Mesenchymal stem cell (in vitro differentiated cells and primary cell): Measurements from ENCODE around the gene KIF5A.

Experiments
- DNase-seq: peaks from one replicate; pipeline ENCODE4 v3.0.0-alpha.2; 2013
- H2AFZ ChIP-seq: one replicate; pipeline ENCODE4 v1.6.1; 2013; ENCODE audit warnings: low read depth, mild to moderate bottlenecking, control low read depth, inconsistent platforms, low read length, moderate library complexity
- H2AK5ac ChIP-seq: 2 replicates; pipeline ENCODE4 v1.6.1; 2013; ENCODE audit warnings: low read length, moderate library complexity, mild to moderate bottlenecking, inconsistent platforms; ENCODE audit not compliant: severe bottlenecking
- H2BK120ac ChIP-seq: one replicate; pipeline ENCODE4 v1.6.1; 2013; ENCODE audit warnings: low read depth, mild to moderate bottlenecking, inconsistent platforms, low read length, moderate library complexity
- H2BK12ac ChIP-seq, 2 experiments: one replicate each; pipeline ENCODE4 v1.6.1; 2013; ENCODE audit warnings: inconsistent platforms in 2 of 2, low read length in 2 of 2, mild to moderate bottlenecking in 2 of 2, moderate library complexity in 2 of 2, control low read depth in 1 of 2
- H2BK15ac ChIP-seq: one replicate; pipeline ENCODE4 v1.6.1; 2013; ENCODE audit warnings: mild to moderate bottlenecking, low read depth, inconsistent platforms; ENCODE audit not compliant: poor library complexity, severe bottlenecking
- H2BK5ac ChIP-seq: 2 replicates; pipeline ENCODE4 v1.6.1; 2013; ENCODE audit warnings: low read depth, mild to moderate bottlenecking, low read length, control low read depth, inconsistent platforms; ENCODE audit not compliant: poor library complexity, severe bottlenecking
- H3K14ac ChIP-seq, 2 experiments: one replicate each; pipeline ENCODE4 v1.6.1; 2013; ENCODE audit warnings: inconsistent platforms in 2 of 2, low read length in 2 of 2, control low read depth in 1 of 2, mild to moderate bottlenecking in 1 of 2, moderate library complexity in 1 of 2
- H3K18ac ChIP-seq, 2 experiments: one replicate each; pipeline ENCODE4 v1.6.1; 2013; ENCODE audit warnings: inconsistent platforms in 2 of 2, low read length in 2 of 2, control low read depth in 1 of 2, low read depth in 1 of 2, mild to moderate bottlenecking in 1 of 2
- H3K23ac ChIP-seq, 2 experiments: one replicate each; pipeline ENCODE4 v1.6.1; 2013; ENCODE audit warnings: inconsistent platforms in 2 of 2, low read length in 2 of 2, mild to moderate bottlenecking in 2 of 2, moderate library complexity in 2 of 2, control low read depth in 1 of 2
- H3K27ac ChIP-seq: 2 replicates; pipeline ENCODE4 v1.5.1; 2013; ENCODE audit warnings: mild to moderate bottlenecking, moderate library complexity, low read length, control low read depth, inconsistent platforms; ENCODE audit not compliant: poor library complexity, severe bottlenecking
- H3K27me3 ChIP-seq, 2 experiments: 2 replicates each; pipeline versions ENCODE4 v1.6.1 to v1.7.0; 2013; ENCODE audit warnings: low read length in 2 of 2, mild to moderate bottlenecking in 2 of 2, moderate library complexity in 2 of 2, control low read depth in 1 of 2, inconsistent platforms in 1 of 2; ENCODE audit not compliant: control insufficient read depth in 1 of 2, insufficient read depth in 1 of 2
- H3K36me3 ChIP-seq, 2 experiments: 2 replicates each; pipeline versions ENCODE4 v1.6.1 to v1.7.0; 2013; ENCODE audit warnings: low read length in 2 of 2, control low read depth in 1 of 2, inconsistent platforms in 1 of 2, low read depth in 1 of 2, mild to moderate bottlenecking in 1 of 2; ENCODE audit not compliant: insufficient read depth in 2 of 2, control insufficient read depth in 1 of 2
- H3K4ac ChIP-seq, 2 experiments: one replicate each; pipeline ENCODE4 v1.6.1; 2013; ENCODE audit warnings: inconsistent platforms in 2 of 2, low read length in 2 of 2, mild to moderate bottlenecking in 2 of 2, moderate library complexity in 2 of 2, control low read depth in 1 of 2, low read depth in 1 of 2
- H3K4me1 ChIP-seq: 2 replicates; pipeline ENCODE4 v1.6.1; 2013; ENCODE audit warnings: low read depth, low read length, control low read depth; ENCODE audit not compliant: control insufficient read depth, insufficient read depth
- H3K4me2 ChIP-seq: 2 replicates; pipeline ENCODE4 v1.6.1; 2013; ENCODE audit warnings: low read length, mild to moderate bottlenecking, inconsistent platforms; ENCODE audit not compliant: poor library complexity, severe bottlenecking
- H3K4me3 ChIP-seq, 2 experiments: 2 replicates each; pipeline versions ENCODE4 v1.5.1 to v1.7.0; 2013; ENCODE audit warnings: low read length in 2 of 2, mild to moderate bottlenecking in 2 of 2, control low read depth in 1 of 2, low read depth in 1 of 2; ENCODE audit not compliant: insufficient read depth in 1 of 2
- H3K79me1 ChIP-seq: replicated peaks from 2 replicates; pipeline ENCODE4 v1.6.1; 2013; ENCODE audit warnings: mild to moderate bottlenecking, control low read depth, low read length, inconsistent platforms; ENCODE audit not compliant: poor library complexity, severe bottlenecking
- H3K9ac ChIP-seq: 2 replicates; pipeline ENCODE4 v1.7.0; 2013; ENCODE audit warnings: mild to moderate bottlenecking, low read length, moderate library complexity
- H3K9me3 ChIP-seq: 2 replicates; pipeline ENCODE4 v1.7.0; 2013; ENCODE audit warnings: mild to moderate bottlenecking, low read length; ENCODE audit not compliant: control insufficient read depth
- H4K8ac ChIP-seq: one replicate; pipeline ENCODE4 v1.6.1; 2013; ENCODE audit warnings: inconsistent platforms, mild to moderate bottlenecking, low read length, moderate library complexity
- H4K91ac ChIP-seq: one replicate; pipeline ENCODE4 v1.6.1; 2013; ENCODE audit warnings: mild to moderate bottlenecking, low read length, inconsistent platforms
- WGBS: methylation state at CpG from one replicate; pipeline ENCODE4 v1.1.7; 2013; ENCODE audit warnings: mixed read lengths; 5-methylcytosine and 5-hydroxymethylcytosine counted together

Gene KIF5A

GRCh38 chr12:57592551-57593165, 42.8 kb downstream of the KIF5A start:
- 98% methylated on average over 2 of the region's 2 CpGs for WGBS

GRCh38 chr12:57593187-57593586, 43.3 kb downstream of the KIF5A start:
- Histone ChIP-seq H3K9me3 (no peaks in the 10 kb centered on the region), H3K4ac (no peak overlapping the region), H3K4me2 (no peak overlapping the region), H2BK12ac (no peak overlapping the region), H2AFZ (no peak overlapping the region), H2BK120ac (no peak overlapping the region), H3K23ac (no peak overlapping the region), H3K79me1 (peaks cover 33% of the 10 kb centered on the region), H2BK5ac (no peak overlapping the region), H3K18ac (no peak overlapping the region), H3K14ac (no peak overlapping the region), H2BK15ac (no peak overlapping the region), H3K4me3 (no peak overlapping the region), H4K8ac (no peak overlapping the region), H3K4me1 (peaks cover 15% of the 10 kb centered on the region), H3K27ac (no peak overlapping the region), H4K91ac (peak overlapping the region; percentile 27), H3K27me3 (peaks cover 5 to 30% of the 10 kb centered on the region in 2 experiments), H3K9ac (no peak overlapping the region), H3K36me3 (peaks cover 4 to 17% of the 10 kb centered on the region in 2 experiments), H2AK5ac (no peak overlapping the region)
- no peak for DNase-seq
- 90% methylated on average over 2 of the region's 4 CpGs for WGBS

More at GRCh38 chr12:57592551-57593165, 42.8 kb downstream of the KIF5A start:
- Histone ChIP-seq H3K36me3 (peaks cover 4 to 14% of the 10 kb centered on the region in 2 experiments), H3K23ac (no peak overlapping the region), H3K9me3 (no peaks in the 10 kb centered on the region), H2BK15ac (no peak overlapping the region), H2AFZ (no peak overlapping the region), H4K91ac (no peak overlapping the region), H3K79me1 (peaks cover 33% of the 10 kb centered on the region), H3K4me1 (peaks cover 15% of the 10 kb centered on the region), H3K18ac (no peak overlapping the region), H3K27me3 (peaks cover 10 to 36% of the 10 kb centered on the region in 2 experiments), H3K4ac (no peak overlapping the region), H3K4me3 (no peak overlapping the region), H3K4me2 (no peak overlapping the region), H4K8ac (no peak overlapping the region), H3K14ac (no peak overlapping the region), H3K9ac (no peak overlapping the region), H2AK5ac (no peak overlapping the region), H3K27ac (no peak overlapping the region), H2BK120ac (no peak overlapping the region), H2BK5ac (no peak overlapping the region), H2BK12ac (no peak overlapping the region)
- DNase-seq, result no peak

- Histone ChIP-seq H2BK12ac (no peak overlapping the region), H3K27me3 (peaks cover 0 to 15% of the 10 kb centered on the region in 2 experiments), H3K4me2 (no peak overlapping the region), H3K27ac (no peak overlapping the region), H3K9ac (no peak overlapping the region), H3K4me3 (no peak overlapping the region), H3K4ac (no peak overlapping the region), H3K79me1 (peaks cover 12% of the 10 kb centered on the region), H2BK15ac (no peak overlapping the region), H2BK5ac (no peak overlapping the region), H3K9me3 (no peaks in the 10 kb centered on the region), H4K8ac (no peak overlapping the region), H3K14ac (no peak overlapping the region), H3K4me1 (peaks cover 8% of the 10 kb centered on the region), H2AFZ (no peak overlapping the region), H3K23ac (no peak overlapping the region), H4K91ac (no peak overlapping the region), H2AK5ac (no peak overlapping the region), H3K36me3 (peaks cover 4 to 42% of the 10 kb centered on the region in 2 experiments), H2BK120ac (no peak overlapping the region), H3K18ac (no peak overlapping the region)
- no CpG with 5 or more reads among the region's 2 CpGs for WGBS
- no peak for DNase-seq
Observed at GRCh38 chr12:57600395-57600794, 50.6 kb downstream of the KIF5A start.

- Histone ChIP-seq H2BK120ac (no peak overlapping the region), H2AK5ac (no peak overlapping the region), H2BK5ac (no peak overlapping the region), H3K27me3 (peaks cover 0 to 22% of the 10 kb centered on the region in 2 experiments), H3K18ac (no peak overlapping the region), H3K23ac (no peak overlapping the region), H2BK15ac (no peak overlapping the region), H3K4me1 (peaks cover 12% of the 10 kb centered on the region), H2AFZ (no peak overlapping the region), H3K36me3 (peaks cover 0 to 42% of the 10 kb centered on the region in 2 experiments), H3K4me3 (no peak overlapping the region), H4K91ac (no peak overlapping the region), H3K14ac (no peak overlapping the region), H3K79me1 (peaks cover 16% of the 10 kb centered on the region), H3K4ac (no peak overlapping the region), H2BK12ac (no peak overlapping the region), H3K27ac (no peak overlapping the region), H3K4me2 (no peak overlapping the region), H3K9me3 (no peaks in the 10 kb centered on the region), H3K9ac (no peak overlapping the region), H4K8ac (no peak overlapping the region)
- no peak for DNase-seq
Observed at GRCh38 chr12:57602544-57602943, 52.7 kb downstream of the KIF5A start.
